HTR-8/SVneo (cell line): ENCODE data around the gene SPANXC.
"Not testable (repeated sequence)": the region's sequence is repeated elsewhere in the genome, so short reads cannot be mapped to it uniquely, and the experiment has no call there.

Experiments
- DNase-seq: peaks from one replicate; pipeline ENCODE4 v3.0.0; 2011; ENCODE audit warnings: low spot score, mixed read lengths; ENCODE audit not compliant: insufficient read length
- FAIRE-seq: peaks from 2 replicates; lab custom pipeline; 2011; peaks lifted over from hg19 to GRCh38; lab: Jason Lieb, UNC

SPANXC gene

GRCh38 chrX:141242417-141242816 is at the start of gene SPANXC:
TSS of gene SPANXC (minus strand) at chrX:141242517. CDS start at chrX:141242457, 60 bp downstream.
- not testable (repeated sequence) for DNase-seq, FAIRE-seq

- DNase-seq (no peak), FAIRE-seq (no peak)
These were observed 37.2 kb upstream of the SPANXC start for GRCh38 chrX:141279476-141279875.

- peak; percentile 0 for DNase-seq
- no peak for FAIRE-seq
These were observed 36.0 kb upstream of the SPANXC start for GRCh38 chrX:141278306-141278705.

GRCh38 chrX:141258080-141258479 is 15.8 kb upstream of the SPANXC start:
- DNase-seq (no peak), FAIRE-seq (no peak)

GRCh38 chrX:141221611-141222010 is 20.7 kb downstream of the SPANXC start:
- DNase-seq (no peak), FAIRE-seq (no peak)

GRCh38 chrX:141220342-141221008 is 21.8 kb downstream of the SPANXC start:
- FAIRE-seq (no peak), DNase-seq (peak; percentile 4)

GRCh38 chrX:141214196-141214595 is 28.1 kb downstream of the SPANXC start:
- FAIRE-seq: no peak
- DNase-seq: no peak

GRCh38 chrX:141201962-141202361 is 40.4 kb downstream of the SPANXC start:
- DNase-seq (no peak), FAIRE-seq (no peak)
